Panc1 (cell line): ENCODE measurements around the gene TSPAN17. TPM values are rescaled to one million over a fixed set of nuclear protein-coding genes. Genes with fewer than 3 reads are reported as not detected.

Experiments
- ATAC-seq: fragments of 200-7000 bp; cut with Tn5 transposase; 2 replicates; pipeline ENCODE4 v1.9.1; 2020; ENCODE audit warnings: mild to moderate bottlenecking, moderate library complexity
- BruUV-seq: library from RNA; stranded (reverse); fragments of 400-500 nt; replicated peaks from 2 replicates; lab custom pipeline; 2021; lab: Mats Ljungman, UMichigan
- CTCF ChIA-PET: fragments of 300-600 bp; sonication (Branson Sonifier 250); formaldehyde crosslinking; loops from one replicate; lab custom pipeline; 2022; ENCODE audit warnings: antibody characterized with exemption; lab: Charles Lee
- POLR2A ChIA-PET: fragments of 300-600 bp; sonication (Branson Sonifier 250); formaldehyde crosslinking; loops from one replicate; lab custom pipeline; 2022; ENCODE audit warnings: antibody characterized with exemption; lab: Charles Lee
- DNase-seq: peaks from one replicate; pipeline ENCODE4 v3.0.0-alpha.2; 2010; ENCODE audit warnings: low read depth, low spot score
- H3K27ac ChIP-seq: 2 replicates; pipeline ENCODE4 v1.5.1; 2011; ENCODE audit warnings: mild to moderate bottlenecking, low read length, inconsistent platforms
- H3K27me3 ChIP-seq: fragments of 200-500 bp; sonication (Bioruptor generic); 2 replicates; pipeline ENCODE4 v1.6.0; 2014; ENCODE audit warnings: low read length, inconsistent platforms; ENCODE audit not compliant: control insufficient read depth, insufficient read depth
- H3K36me3 ChIP-seq: fragments of 200-500 bp; sonication (Bioruptor generic); 2 replicates; pipeline ENCODE4 v1.5.1; 2014; ENCODE audit warnings: inconsistent platforms, mild to moderate bottlenecking, low read length, moderate library complexity; ENCODE audit not compliant: control insufficient read depth, insufficient read depth
- H3K4me1 ChIP-seq: 2 replicates; pipeline ENCODE4 v1.5.1; 2011; ENCODE audit warnings: inconsistent platforms, mild to moderate bottlenecking, low read length, moderate library complexity; ENCODE audit not compliant: control insufficient read depth, insufficient read depth
- H3K4me3 ChIP-seq, 2 experiments: 2 replicates each; pipeline ENCODE4 v1.5.1; 2011 to 2012; ENCODE audit warnings: low read depth in 2 of 2, low read length in 2 of 2, mild to moderate bottlenecking in 2 of 2, inconsistent platforms in 1 of 2, moderate library complexity in 1 of 2
- H3K9me3 ChIP-seq: fragments of 200-500 bp; sonication (Bioruptor generic); 2 replicates; pipeline ENCODE4 v1.5.1; 2014; ENCODE audit warnings: low read depth, mild to moderate bottlenecking, inconsistent platforms, low read length, moderate library complexity; ENCODE audit not compliant: control insufficient read depth, insufficient read depth
- POLR2AphosphoS5 ChIP-seq: IDR thresholded peaks from 2 replicates; pipeline ENCODE4 v1.6.1; 2012; ENCODE audit warnings: mild to moderate bottlenecking, low read depth, low read length, moderate library complexity
- REST ChIP-seq, 2 experiments: IDR thresholded peaks; 2 replicates each; pipeline ENCODE4 v1.6.1; 2011 to 2012; ENCODE audit warnings: low read depth in 2 of 2, control low read depth in 1 of 2, low read length in 1 of 2, mild to moderate bottlenecking in 1 of 2, moderate library complexity in 1 of 2; ENCODE audit not compliant: insufficient read depth in 1 of 2
- SIN3A ChIP-seq: IDR thresholded peaks from 2 replicates; pipeline ENCODE4 v1.6.1; 2012; ENCODE audit warnings: low read depth, mild to moderate bottlenecking, low read length, moderate library complexity, borderline replicate concordance; ENCODE audit not compliant: insufficient read depth
- TCF7L2 ChIP-seq: IDR thresholded peaks from 2 replicates; pipeline ENCODE4 v1.6.1; 2011; ENCODE audit warnings: mild to moderate bottlenecking, low read depth, low read length, inconsistent platforms
- in situ Hi-C: cut with HindIII; loops from 2 replicates; pipeline ENCODE4 v1.10.0; 2016; ENCODE audit warnings: low sequenced_read_pairs, low pct_unique_long_range_greater_than_20kb
- intact Hi-C: fragments of 100-400 bp; cut with micrococcal nuclease; formaldehyde crosslinking; loops from one replicate; pipeline ENCODE4 v1.10.0; 2022; ENCODE audit not compliant: unreplicated experiment
- total RNA-seq: library from RNA; stranded (reverse); gene quantifications from one replicate; pipeline ENCODE4 v1.2.1, GENCODE V29; 2021; ENCODE audit not compliant: unreplicated experiment
- TF ChIP-seq, protein P1 (sequence below): fragments of 450-650 bp; IDR thresholded peaks from 2 replicates; pipeline ENCODE4 v1.5.1; 2017; ENCODE audit warnings: mild to moderate bottlenecking

TSPAN17 gene
- total RNA-seq, 1 experiment from 2014 or later, result 64.7 TPM

GRCh38 chr5:176659860-176660461 is 12.7 kb downstream of the TSPAN17 start:
- no peaks in the 10 kb centered on the region for H3K4me1 ChIP-seq
- H3K27me3 ChIP-seq, result no peaks in the 10 kb centered on the region
- no peaks in the 10 kb centered on the region for H3K9me3 ChIP-seq
- no peak for TF ChIP-seq TCF7L2
- no peak for TF ChIP-seq SIN3A
- no peak for TF ChIP-seq POLR2AphosphoS5
- TF ChIP-seq, protein P1, sequence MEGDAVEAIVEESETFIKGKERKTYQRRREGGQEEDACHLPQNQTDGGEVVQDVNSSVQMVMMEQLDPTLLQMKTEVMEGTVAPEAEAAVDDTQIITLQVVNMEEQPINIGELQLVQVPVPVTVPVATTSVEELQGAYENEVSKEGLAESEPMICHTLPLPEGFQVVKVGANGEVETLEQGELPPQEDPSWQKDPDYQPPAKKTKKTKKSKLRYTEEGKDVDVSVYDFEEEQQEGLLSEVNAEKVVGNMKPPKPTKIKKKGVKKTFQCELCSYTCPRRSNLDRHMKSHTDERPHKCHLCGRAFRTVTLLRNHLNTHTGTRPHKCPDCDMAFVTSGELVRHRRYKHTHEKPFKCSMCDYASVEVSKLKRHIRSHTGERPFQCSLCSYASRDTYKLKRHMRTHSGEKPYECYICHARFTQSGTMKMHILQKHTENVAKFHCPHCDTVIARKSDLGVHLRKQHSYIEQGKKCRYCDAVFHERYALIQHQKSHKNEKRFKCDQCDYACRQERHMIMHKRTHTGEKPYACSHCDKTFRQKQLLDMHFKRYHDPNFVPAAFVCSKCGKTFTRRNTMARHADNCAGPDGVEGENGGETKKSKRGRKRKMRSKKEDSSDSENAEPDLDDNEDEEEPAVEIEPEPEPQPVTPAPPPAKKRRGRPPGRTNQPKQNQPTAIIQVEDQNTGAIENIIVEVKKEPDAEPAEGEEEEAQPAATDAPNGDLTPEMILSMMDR, result no peak
- no peak for TF ChIP-seq REST (IDR thresholded peaks at IDR 0.05; ENCODE audit: insufficient read depth in 1 of 2, low read depth in 2 of 2, low read length in 1 of 2)
- H3K4me3 ChIP-seq, result no peak overlapping the region
- in situ Hi-C loops (no loop called here), intact Hi-C loops (loop anchor here (2.0 to 5.0 kb wide), 2 partner anchors 152 to 299 kb away; partner anchors contain the start of gene UNC5A)
- ChIA-PET CTCF (interaction anchor here (0.6 to 2.4 kb wide), 34 partner anchors 10 to 931 kb away, joined by 3 to 17 read pairs (median 4); partner anchors contain the start of gene TSPAN17), POLR2A (interaction anchor here (0.5 to 0.6 kb wide), 3 partner anchors 28 to 403 kb away, joined by 3 to 5 read pairs (median 3); no protein-coding TSS in a partner anchor)
- no peak for DNase-seq
- no peak overlapping the region for H3K27ac ChIP-seq
- BruUV-seq, result no TSS peak
- ATAC-seq, result no peak
- no peaks in the 10 kb centered on the region for H3K36me3 ChIP-seq

- Histone ChIP-seq H3K4me3 (no peak overlapping the region), H3K27ac (no peak overlapping the region), H3K27me3 (no peaks in the 10 kb centered on the region), H3K36me3 (no peaks in the 10 kb centered on the region), H3K9me3 (no peaks in the 10 kb centered on the region), H3K4me1 (no peaks in the 10 kb centered on the region)
- BruUV-seq, result no TSS peak
- TF ChIP-seq REST (IDR thresholded peaks at IDR 0.05; ENCODE audit: insufficient read depth in 1 of 2, low read depth in 2 of 2, low read length in 1 of 2), result no peak
- TF ChIP-seq, protein P1, result no peak
- no peak for TF ChIP-seq SIN3A
- no peak for TF ChIP-seq POLR2AphosphoS5
- TF ChIP-seq TCF7L2, result no peak
- CTCF ChIA-PET, result interaction anchor here (0.6 to 2.4 kb wide), 35 partner anchors 9 to 931 kb away, joined by 3 to 17 read pairs (median 4); partner anchors contain the start of gene TSPAN17
- in situ Hi-C loops, result no loop called here
- ATAC-seq, result peak; percentile 33
- POLR2A ChIA-PET, result interaction anchor here (0.5 to 0.6 kb wide), 5 partner anchors 27 to 851 kb away, joined by 3 to 5 read pairs (median 3); no protein-coding TSS in a partner anchor
- intact Hi-C loops, result loop anchor here (2.0 to 5.0 kb wide), 2 partner anchors 152 to 298 kb away; partner anchors contain the start of gene UNC5A
- DNase-seq, result no peak
These were observed 13.2 kb downstream of the TSPAN17 start for GRCh38 chr5:176660530-176660859.
